Endometrial microvascular endothelial cells (primary cell): ENCODE results near the gene KANSL1. TPM values are rescaled to one million over a fixed set of nuclear protein-coding genes. Genes with fewer than 3 reads are reported as not detected.
"Not testable (repeated sequence)": the region's sequence is repeated elsewhere in the genome, so short reads cannot be mapped to it uniquely, and the experiment has no call there.

Experiments
- in situ Hi-C: cut with HindIII; loops from 2 replicates; pipeline ENCODE4 v1.10.0; 2017; ENCODE audit warnings: low sequenced_read_pairs, low pct_unique_long_range_greater_than_20kb; ENCODE audit errors: inconsistent ontology term
- total RNA-seq: library from RNA; depleted of rRNA; stranded (reverse); fragments of >200 nt; gene quantifications from one replicate; pipeline ENCODE4 v1.2.3, GENCODE V29; 2015; ENCODE audit errors: inconsistent ontology term

The KANSL1 gene
- total RNA-seq, 1 donor from 2014 or later: 30.5 TPM

GRCh38 chr17:46124695-46125592 lies 68.3 kb downstream of the KANSL1 start:
- in situ Hi-C loops: no loop called here

DNA sequence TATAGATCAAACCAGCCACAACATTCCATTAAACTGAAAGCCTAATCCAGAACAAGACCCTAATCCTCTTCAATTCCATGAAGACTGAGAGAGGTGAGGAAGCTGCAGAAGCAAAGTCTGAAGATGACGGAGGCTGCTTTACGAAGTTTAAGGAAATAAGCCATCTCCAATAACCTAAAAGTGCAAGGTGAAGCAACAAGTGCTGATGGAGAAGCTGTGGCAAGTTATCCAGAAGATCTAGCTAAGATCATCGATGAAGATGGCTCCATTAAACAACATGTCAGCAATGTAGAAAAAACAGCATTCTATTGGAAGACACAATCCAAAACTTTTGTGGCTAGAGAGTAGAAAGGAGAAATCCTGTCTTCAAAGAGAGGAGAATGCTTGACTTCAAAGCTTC lies 69.6 kb downstream of the KANSL1 start:
- in situ Hi-C loops: no loop called here

- in situ Hi-C loops: no loop called here
Observed at GRCh38 chr17:46122486-46122871, 70.8 kb downstream of the KANSL1 start.

DNA sequence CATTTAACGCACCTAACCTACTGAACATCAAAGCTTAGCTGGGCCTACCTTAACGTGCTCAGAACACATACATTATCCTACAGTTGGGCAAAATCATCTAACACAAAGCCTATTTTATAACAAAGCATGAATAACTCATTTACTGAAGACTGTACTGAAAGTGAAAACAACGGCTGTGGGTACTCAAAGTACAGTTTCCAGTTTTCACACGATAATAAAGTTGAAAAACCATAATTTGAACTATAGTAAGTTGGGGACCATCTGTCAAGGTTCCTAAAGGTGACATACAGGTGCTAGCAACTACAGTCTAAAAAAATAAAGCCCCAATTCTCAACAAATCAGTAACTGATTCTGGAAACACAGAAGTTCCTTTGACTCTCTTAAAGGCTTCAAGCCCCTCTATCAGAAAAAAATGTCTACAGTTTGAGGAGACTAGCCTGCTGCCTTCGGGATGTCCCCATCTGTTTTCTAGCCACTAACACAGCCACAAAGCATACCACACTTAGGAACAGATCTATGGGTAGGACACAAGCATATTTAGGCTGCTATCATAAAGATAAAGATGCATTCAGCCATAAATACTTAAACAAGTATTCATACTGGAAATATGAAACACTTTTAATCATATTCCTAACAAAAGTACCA lies 71.3 kb downstream of the KANSL1 start:
- in situ Hi-C loops: no loop called here

DNA sequence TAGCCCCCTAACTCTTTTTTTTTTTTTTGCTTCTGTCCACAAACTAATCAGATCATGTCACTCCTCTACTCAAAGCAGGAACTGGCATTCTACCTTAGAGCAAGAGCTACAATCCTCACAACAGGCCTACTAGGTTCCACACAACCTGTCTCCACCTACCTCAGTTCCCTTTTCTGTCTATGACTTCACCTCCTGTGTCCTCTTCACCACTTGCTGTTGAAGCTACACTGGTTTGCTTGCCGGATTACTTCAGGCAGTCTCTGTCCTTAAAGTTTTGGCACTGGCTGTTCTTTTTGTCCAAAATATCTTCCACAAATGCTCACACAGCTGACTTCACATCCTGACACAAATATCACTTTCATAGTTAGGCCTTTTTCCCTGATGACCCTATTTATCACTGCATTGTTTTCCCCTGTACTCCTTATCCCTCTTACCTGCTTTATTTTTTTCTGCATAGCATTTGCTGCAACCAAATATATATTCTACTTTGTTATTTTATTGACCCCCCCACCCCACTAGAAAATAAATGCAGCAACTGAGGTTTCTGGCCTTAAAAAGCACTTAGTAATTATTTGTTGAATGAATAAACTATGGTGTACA lies 72.0 kb downstream of the KANSL1 start:
- in situ Hi-C loops: no loop called here

DNA sequence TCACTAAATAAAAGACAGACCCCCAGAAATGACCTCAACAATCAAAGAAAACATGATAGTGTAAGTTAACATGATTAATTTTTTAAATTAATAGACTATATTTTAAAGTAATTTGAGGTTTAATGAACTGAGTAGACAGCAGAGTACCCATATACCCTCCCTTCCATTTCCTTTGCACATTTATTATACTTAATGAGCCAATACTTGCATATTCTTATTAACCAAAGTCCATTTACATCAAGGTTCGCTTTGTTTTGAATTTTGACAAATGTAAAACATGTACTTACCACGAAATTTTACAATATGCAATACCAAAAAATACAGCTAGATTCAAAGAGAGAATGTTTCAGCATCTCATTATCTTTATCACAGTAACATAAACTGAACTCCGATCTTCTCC lies 72.7 kb downstream of the KANSL1 start:
- in situ Hi-C loops: no loop called here

- in situ Hi-C loops: no loop called here
Observed at GRCh38 chr17:46120078-46120477, 73.2 kb downstream of the KANSL1 start.

- in situ Hi-C loops: no loop called here
Observed at GRCh38 chr17:46118964-46119363, 74.3 kb downstream of the KANSL1 start.

DNA sequence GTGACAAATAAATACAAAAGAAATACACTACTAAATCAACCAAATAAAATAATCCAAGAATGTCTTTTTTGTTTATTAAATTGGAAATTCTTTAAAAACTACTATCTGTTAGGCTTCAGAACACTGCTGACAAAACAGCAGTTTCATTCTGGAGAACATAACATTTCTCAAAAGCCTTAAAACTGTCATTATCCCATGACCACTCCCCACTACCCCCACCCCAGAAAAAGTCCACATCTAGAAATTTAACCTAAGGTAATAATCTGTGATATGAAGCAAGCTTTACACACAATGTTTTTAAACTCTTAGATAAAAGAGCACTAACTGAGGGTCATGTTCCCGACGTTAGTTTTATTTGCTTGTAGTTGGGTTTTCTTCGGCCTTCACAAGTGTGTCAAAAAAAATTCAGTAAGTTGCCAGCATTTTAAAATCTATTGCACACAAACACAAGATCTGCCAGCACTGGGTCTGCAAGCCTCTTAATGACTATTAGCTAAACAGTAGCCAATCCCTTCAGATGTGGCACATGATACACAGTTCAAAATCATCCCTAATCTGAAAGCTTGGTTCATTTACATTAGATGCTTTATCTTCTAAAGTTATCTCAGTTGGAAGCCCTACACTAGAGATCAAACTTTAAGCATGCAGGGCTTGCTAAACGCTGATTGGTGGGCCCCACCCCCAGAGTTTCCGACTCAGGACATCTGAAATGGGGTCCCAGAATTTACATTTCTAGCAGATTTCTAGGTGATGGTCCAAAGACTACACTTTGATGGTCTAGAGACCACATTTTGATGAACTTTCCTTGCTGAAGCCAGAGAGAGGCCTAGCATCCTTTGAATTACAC lies 75.2 kb downstream of the KANSL1 start:
- in situ Hi-C loops: no loop called here

GRCh38 chr17:46117117-46117516 lies 76.1 kb downstream of the KANSL1 start:
- in situ Hi-C loops: no loop called here

DNA sequence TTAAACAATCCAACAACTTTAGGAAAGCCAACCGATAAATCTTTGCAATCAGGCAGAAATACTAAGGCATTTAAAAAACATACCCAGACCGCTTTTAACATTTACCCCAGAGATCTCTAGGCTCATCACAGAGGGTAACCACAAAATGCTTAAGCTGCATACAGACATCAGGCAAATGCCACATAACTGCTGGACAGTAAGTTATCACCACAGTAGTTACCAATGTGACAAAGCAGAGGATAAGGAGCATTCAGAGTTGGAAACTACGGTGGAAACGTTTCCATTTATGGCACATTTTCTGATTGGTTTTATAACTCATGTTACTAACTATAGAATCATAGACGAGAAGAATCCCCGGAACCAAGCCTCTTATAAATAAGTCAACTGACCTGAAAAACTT lies 77.5 kb downstream of the KANSL1 start:
- in situ Hi-C loops: no loop called here

GRCh38 chr17:46111236-46111635 lies 82.0 kb downstream of the KANSL1 start:
- in situ Hi-C loops: not testable (repeated sequence)

DNA sequence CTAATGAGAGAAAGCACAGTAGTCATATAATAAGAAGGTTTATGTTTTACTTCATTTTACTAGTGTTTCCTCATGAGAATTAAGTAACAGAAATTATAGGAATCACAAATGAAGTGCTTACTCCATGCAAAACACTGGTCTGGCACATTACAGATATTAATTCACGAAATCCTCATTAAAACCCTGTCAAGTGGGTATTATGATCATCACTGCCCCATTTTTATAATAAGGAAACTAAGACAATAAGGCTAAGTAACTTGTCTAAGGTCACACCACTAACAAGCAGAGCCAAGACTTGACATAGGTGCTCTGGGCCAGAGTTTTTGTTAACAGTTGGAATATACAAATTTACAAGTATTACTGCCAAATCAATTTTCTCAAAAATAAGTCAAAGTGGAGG lies 83.0 kb downstream of the KANSL1 start:
- in situ Hi-C loops: no loop called here

- in situ Hi-C loops: no loop called here
Observed at GRCh38 chr17:46109603-46110189, 83.5 kb downstream of the KANSL1 start.

GRCh38 chr17:46108550-46109110 lies 84.6 kb downstream of the KANSL1 start:
- in situ Hi-C loops: no loop called here

- in situ Hi-C loops: no loop called here
Observed at GRCh38 chr17:46108120-46108519, 85.1 kb downstream of the KANSL1 start.

DNA sequence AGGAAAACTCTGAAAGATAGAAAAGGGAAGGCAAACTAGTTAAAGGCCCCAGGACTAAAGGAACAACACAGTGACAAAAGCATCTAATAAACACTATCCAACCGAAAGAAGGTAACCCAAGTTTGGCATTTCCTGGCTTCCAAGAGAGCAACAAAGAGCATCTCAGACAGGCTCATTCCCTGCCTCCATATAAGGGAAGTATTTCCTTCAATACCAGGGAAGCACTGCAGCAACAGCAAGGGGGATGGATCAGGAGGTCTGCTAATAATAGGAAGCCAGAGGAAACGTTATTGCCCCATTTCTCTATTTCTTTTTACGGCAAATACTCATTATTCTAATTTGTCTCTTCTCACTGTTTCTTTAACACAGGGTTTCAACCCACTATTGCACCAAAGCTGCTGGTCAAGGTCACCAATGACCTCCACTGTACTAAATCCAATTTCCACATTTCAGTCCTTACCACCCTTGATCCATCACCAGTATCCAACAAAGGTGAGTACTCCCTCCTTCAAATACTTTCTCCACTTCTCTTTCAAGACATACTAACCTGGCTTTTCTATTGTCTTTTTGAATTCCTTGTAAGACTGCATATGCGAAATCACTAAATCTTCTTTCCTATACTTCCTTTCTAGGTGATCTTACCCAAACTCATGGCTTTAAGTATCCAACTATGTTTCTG lies 86.1 kb downstream of the KANSL1 start:
- in situ Hi-C loops: no loop called here

DNA sequence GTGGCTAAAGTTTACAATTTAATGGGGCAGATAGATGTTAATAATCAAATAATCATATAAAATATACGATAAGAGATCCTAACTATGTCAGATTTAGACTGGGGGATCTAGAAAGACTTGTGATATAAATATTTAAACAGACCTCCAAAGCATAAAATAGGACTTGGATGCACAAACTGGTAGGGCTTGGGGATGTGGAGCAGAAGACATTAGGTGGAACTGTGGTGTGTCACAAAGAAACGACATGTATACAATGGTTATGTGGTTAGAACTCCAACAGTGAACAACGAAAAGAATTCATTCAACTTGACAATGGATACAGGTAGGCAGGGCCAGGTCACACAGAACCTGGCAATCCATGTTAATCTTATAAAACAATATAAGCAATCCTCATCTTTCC lies 90.4 kb downstream of the KANSL1 start:
- in situ Hi-C loops: not testable (repeated sequence)
